ENCODE measurements around the gene ARPC1B. TPM values are rescaled to one million over a fixed set of nuclear protein-coding genes. Genes with fewer than 3 reads are reported as not detected.

Gene ARPC1B
- total RNA-seq, 1 experiment from 2014 or later: 381 TPM

DNA sequence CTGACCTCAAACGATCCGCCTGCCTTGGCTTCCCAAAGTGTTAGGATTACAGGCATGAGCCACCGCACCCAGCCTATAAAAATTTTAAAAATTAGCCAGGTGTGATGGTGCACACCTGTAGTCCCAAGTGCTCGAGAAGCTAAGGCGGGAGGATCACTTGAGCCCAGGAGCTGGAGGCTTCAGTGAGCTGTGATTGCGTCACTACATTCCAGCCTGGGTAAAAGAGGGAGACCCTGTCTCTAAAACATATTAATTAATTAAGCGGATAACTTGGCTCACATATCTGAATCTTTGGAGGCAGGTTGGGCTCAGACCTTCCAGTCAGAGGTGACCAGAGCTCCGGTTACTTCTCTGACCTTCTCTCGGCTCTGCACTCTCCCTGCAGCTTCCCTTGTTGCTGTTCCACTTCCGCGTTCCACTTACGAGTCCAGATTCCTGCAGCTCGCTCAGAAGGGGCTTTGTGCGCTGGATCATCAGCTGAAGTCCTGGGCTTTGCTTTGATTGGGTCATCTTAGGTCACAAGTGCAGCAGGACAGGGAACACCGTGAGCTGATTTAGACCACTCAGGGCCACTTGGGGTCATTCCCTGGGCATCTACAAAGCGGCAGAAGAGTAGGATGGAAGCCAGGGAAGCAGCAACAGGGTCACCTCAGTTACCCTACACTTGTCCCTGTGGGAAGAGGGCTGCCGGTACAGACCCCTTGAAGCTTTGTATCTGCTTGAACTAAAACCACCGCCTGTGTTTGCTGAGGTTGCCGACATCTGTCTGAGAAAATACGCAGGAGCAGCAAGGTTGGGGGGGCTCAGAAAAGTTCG, 2.0 kb upstream of the ARPC1B start:
- Histone ChIP-seq H3K79me2 (ENCODE audit: low read length) (peaks cover 19% of the 10 kb centered on the region), H2AFZ (ENCODE audit: low read length) (no peak overlapping the region), H4K20me1 (ENCODE audit: low read length) (no peaks in the 10 kb centered on the region), H3K4me2 (ENCODE audit: low read length) (no peak overlapping the region), H3K36me3 (ENCODE audit: low read depth, low read length) (no peaks in the 10 kb centered on the region), H3K27me3 (ENCODE audit: low read length) (no peaks in the 10 kb centered on the region), H3K9ac (ENCODE audit: low read length) (no peak overlapping the region), H3K9me3 (ENCODE audit: low read length) (no peaks in the 10 kb centered on the region), H3K4me1 (ENCODE audit: insufficient read depth, low read length) (no peaks in the 10 kb centered on the region), H3K9me2 (replicated peaks; ENCODE audit: low read length) (no peaks in the 10 kb centered on the region), H3K4me3 (ENCODE audit: low read length) (no peak overlapping the region), H3F3A (ENCODE audit: low read length, unreplicated experiment) (no peaks in the 10 kb centered on the region), H3K27ac (ENCODE audit: low read length) (no peak overlapping the region)
- ATAC-seq: no peak
- intact Hi-C loops (cut with micrococcal nuclease): no loop called here
- DNase-seq: no peak
- ChIA-PET POLR2A (ENCODE audit: unreplicated experiment) (no interaction called here), CTCF (interaction anchor here (0.5 kb wide), 1 partner anchor 583 kb away, joined by 9 read pairs; no protein-coding TSS in a partner anchor)
- BruUV-seq (replicated peaks): no TSS peak
- no peak for TF ChIP-seq EZH2phosphoT487 (IDR thresholded peaks at IDR 0.05; ENCODE audit: borderline replicate concordance, low read length)
- TF ChIP-seq EZH2 (IDR thresholded peaks at IDR 0.05; ENCODE audit: low read length, unreplicated experiment): no peak
- TF ChIP-seq, protein P1, sequence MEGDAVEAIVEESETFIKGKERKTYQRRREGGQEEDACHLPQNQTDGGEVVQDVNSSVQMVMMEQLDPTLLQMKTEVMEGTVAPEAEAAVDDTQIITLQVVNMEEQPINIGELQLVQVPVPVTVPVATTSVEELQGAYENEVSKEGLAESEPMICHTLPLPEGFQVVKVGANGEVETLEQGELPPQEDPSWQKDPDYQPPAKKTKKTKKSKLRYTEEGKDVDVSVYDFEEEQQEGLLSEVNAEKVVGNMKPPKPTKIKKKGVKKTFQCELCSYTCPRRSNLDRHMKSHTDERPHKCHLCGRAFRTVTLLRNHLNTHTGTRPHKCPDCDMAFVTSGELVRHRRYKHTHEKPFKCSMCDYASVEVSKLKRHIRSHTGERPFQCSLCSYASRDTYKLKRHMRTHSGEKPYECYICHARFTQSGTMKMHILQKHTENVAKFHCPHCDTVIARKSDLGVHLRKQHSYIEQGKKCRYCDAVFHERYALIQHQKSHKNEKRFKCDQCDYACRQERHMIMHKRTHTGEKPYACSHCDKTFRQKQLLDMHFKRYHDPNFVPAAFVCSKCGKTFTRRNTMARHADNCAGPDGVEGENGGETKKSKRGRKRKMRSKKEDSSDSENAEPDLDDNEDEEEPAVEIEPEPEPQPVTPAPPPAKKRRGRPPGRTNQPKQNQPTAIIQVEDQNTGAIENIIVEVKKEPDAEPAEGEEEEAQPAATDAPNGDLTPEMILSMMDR (conservative IDR thresholded peaks at IDR 0.05; ENCODE audit: low read depth, low read length): no peak

DNA sequence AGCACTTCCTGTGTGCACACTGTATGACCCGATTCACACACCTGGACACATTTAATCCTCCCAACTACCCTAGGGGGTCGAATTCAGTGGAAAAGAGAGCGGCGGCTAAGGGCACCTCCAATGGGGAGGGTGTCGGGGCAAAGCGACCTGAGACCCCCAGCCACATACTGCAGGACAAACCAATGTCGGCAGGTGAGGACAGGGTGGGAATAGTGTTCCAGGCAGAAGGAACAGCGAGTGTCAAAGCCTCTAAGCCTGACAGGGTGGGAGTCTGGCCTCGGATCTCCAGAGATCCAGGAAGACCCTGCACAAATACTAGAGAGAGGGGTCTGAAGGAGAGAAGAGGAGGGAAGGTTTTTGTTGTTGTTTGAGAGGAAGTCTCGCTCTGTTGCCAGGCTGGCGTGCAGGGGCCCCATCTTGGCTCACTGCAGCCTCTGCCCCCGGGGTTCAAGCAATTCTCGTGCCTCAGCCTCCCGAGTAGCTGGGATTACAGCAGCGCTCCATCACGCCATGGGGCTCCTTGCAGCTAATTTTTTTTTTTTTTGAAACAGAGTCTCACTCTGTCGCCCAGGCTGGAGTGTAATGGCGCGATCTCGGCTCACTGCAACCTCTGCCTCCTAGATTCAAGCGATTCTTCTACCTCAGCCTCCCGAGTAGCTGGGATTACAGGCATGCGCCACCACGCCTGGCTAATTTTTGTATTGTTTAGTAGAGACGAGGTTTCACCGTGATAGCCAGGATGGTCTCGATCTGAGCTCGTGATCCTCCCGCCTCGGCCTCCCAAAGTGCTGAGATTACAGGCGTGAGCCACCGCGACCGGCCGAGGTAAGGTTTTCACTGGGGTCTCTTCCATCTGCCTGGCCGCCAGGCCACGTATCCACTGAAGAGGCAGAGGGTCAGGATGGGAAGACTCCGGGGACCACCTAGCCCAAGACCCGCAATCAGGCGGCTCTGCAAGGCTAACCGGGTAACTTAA, 1.2 kb upstream of the ARPC1B start:
- peak overlapping the region; percentile 98 for H2AFZ ChIP-seq (ENCODE audit: low read length)
- no peak overlapping the region for H3K27ac ChIP-seq (ENCODE audit: low read length)
- no peaks in the 10 kb centered on the region for H4K20me1 ChIP-seq (ENCODE audit: low read length)
- no peaks in the 10 kb centered on the region for H3K27me3 ChIP-seq (ENCODE audit: low read length)
- H3F3A ChIP-seq (ENCODE audit: low read length, unreplicated experiment): no peaks in the 10 kb centered on the region
- H3K4me1 ChIP-seq (ENCODE audit: insufficient read depth, low read length): no peaks in the 10 kb centered on the region
- peak overlapping the region; percentile 87 for H3K4me3 ChIP-seq (ENCODE audit: low read length)
- ChIA-PET CTCF (no interaction called here), POLR2A (ENCODE audit: unreplicated experiment) (interaction anchor here (0.6 kb wide), 1 partner anchor 11 kb away, joined by 7 read pairs; no protein-coding TSS in a partner anchor)
- no peaks in the 10 kb centered on the region for H3K9me3 ChIP-seq (ENCODE audit: low read length)
- 0 out of 2 replicates have a peak, but pooled peaks cover 5% of the 10 kb centered on the region for H3K36me3 ChIP-seq (ENCODE audit: low read depth, low read length)
- TF ChIP-seq, protein P1 (conservative IDR thresholded peaks at IDR 0.05; ENCODE audit: low read depth, low read length): no peak
- no peak for TF ChIP-seq EZH2 (IDR thresholded peaks at IDR 0.05; ENCODE audit: low read length, unreplicated experiment)
- ATAC-seq (no peak), DNase-seq (no peak)
- BruUV-seq (replicated peaks): TSS peak; percentile 35
- intact Hi-C loops (cut with micrococcal nuclease): no loop called here
- no peak overlapping the region; the same call in 1 of the 2 replicates for H3K9ac ChIP-seq (ENCODE audit: low read length)
- H3K9me2 ChIP-seq (replicated peaks; ENCODE audit: low read length): no peaks in the 10 kb centered on the region
- H3K79me2 ChIP-seq (ENCODE audit: low read length): peaks cover 27% of the 10 kb centered on the region
- H3K4me2 ChIP-seq (ENCODE audit: low read length): peak overlapping the region; percentile 97
